GM12878 (cell line): ENCODE data around the gene STXBP5. TPM values are rescaled to one million over a fixed set of nuclear protein-coding genes. Genes with fewer than 3 reads are reported as not detected.

Experiments
- ATAC-seq: fragments of 200-7000 bp; cut with Tn5 transposase; 3 replicates; pipeline ENCODE4 v1.9.1; 2020; ENCODE audit warnings: mild to moderate bottlenecking, moderate library complexity
- BruUV-seq: library from RNA; stranded (reverse); fragments of 400-500 nt; replicated peaks from 2 replicates; lab custom pipeline; 2021; lab: Mats Ljungman, UMichigan
- CTCF ChIA-PET: fragments of 300-600 bp; sonication (Branson Sonifier 250); formaldehyde crosslinking; extraction: SDS; loops from one replicate; lab custom pipeline; 2021; ENCODE audit warnings: inconsistent platforms; lab: Yijun Ruan, JAX
- POLR2A ChIA-PET: fragments of 350-600 bp; formaldehyde crosslinking; extraction: SDS; loops from one replicate; lab custom pipeline; 2021; ENCODE audit warnings: inconsistent platforms; lab: Charles Lee
- RAD21 ChIA-PET: fragments of 300-600 bp; sonication (Branson Sonifier 250); formaldehyde crosslinking; loops from one replicate; lab custom pipeline; 2023; ENCODE audit warnings: antibody characterized with exemption; ENCODE audit not compliant: unreplicated experiment; lab: Charles Lee
- SMC1A ChIA-PET: fragments of 300-600 bp; sonication (Branson Sonifier 250); formaldehyde crosslinking; loops from one replicate; lab custom pipeline; 2023; ENCODE audit not compliant: unreplicated experiment, uncharacterized antibody; lab: Charles Lee
- DNase-seq: peaks from one replicate; pipeline ENCODE4 v3.0.0-alpha.2; 2011; ENCODE audit warnings: low read depth, low spot score
- FAIRE-seq: peaks from 3 replicates; lab custom pipeline; 2011; peaks lifted over from hg19 to GRCh38; lab: Jason Lieb, UNC
- H2AFZ ChIP-seq: 2 replicates; pipeline ENCODE4 v1.6.0; 2011; ENCODE audit warnings: low read depth, low read length, control low read depth; ENCODE audit not compliant: control insufficient read depth
- H3K27ac ChIP-seq: 2 replicates; pipeline ENCODE4 v1.5.1; 2011; ENCODE audit warnings: control low read depth; ENCODE audit not compliant: control insufficient read depth, insufficient read depth
- H3K27me3 ChIP-seq, 2 experiments: replicated peaks in 1 of 2; 2 replicates each; pipeline versions ENCODE4 v1.6.0 to v1.6.1; 2011; ENCODE audit warnings: low read length in 1 of 2; ENCODE audit not compliant: control insufficient read depth in 2 of 2, insufficient read depth in 2 of 2
- H3K36me3 ChIP-seq, 2 experiments: 2 replicates each; pipeline ENCODE4 v1.5.1; 2011; ENCODE audit warnings: low read length in 1 of 2; ENCODE audit not compliant: control insufficient read depth in 2 of 2, insufficient read depth in 2 of 2
- H3K4me1 ChIP-seq: 2 replicates; pipeline ENCODE4 v1.6.1; 2011; ENCODE audit warnings: mild to moderate bottlenecking, low read length, moderate library complexity, mixed read lengths; ENCODE audit not compliant: control insufficient read depth, insufficient read depth
- H3K4me2 ChIP-seq: 2 replicates; pipeline ENCODE4 v1.6.0; 2011; ENCODE audit warnings: control low read depth; ENCODE audit not compliant: control insufficient read depth, insufficient read depth
- H3K4me3 ChIP-seq: fragments of 200-600 bp; sonication (generic); 2 replicates; pipeline ENCODE4 v1.5.1; 2016
- H3K79me2 ChIP-seq: 2 replicates; pipeline ENCODE4 v1.6.0; 2011; ENCODE audit warnings: low read length; ENCODE audit not compliant: control insufficient read depth, insufficient read depth
- H3K9ac ChIP-seq: 2 replicates; pipeline ENCODE4 v1.8.0; 2011; ENCODE audit warnings: low read length, control low read depth, mixed read lengths; ENCODE audit not compliant: control insufficient read depth, insufficient read depth
- H3K9me3 ChIP-seq: replicated peaks from 3 replicates; pipeline ENCODE4 v1.5.1; 2011; ENCODE audit warnings: mild to moderate bottlenecking, low read length; ENCODE audit not compliant: control insufficient read depth, insufficient read depth
- H4K20me1 ChIP-seq: 2 replicates; pipeline ENCODE4 v1.6.0; 2011; ENCODE audit not compliant: control insufficient read depth, insufficient read depth
- BCL3 ChIP-seq: IDR thresholded peaks from 2 replicates; pipeline ENCODE4 v1.6.1; 2011; ENCODE audit warnings: borderline replicate concordance, low read depth, mild to moderate bottlenecking, moderate library complexity, low read length; ENCODE audit not compliant: insufficient read depth, poor library complexity, severe bottlenecking
- BHLHE40 ChIP-seq, 2 experiments: fragments of 450-650 bp in 1 of 2; IDR thresholded peaks; 2 replicates each; pipeline ENCODE4 v1.6.1; 2011 to 2017; ENCODE audit warnings: low read depth in 2 of 2, borderline replicate concordance in 1 of 2, improper control_type of control experiment in 1 of 2, low read length in 1 of 2, mild to moderate bottlenecking in 1 of 2
- BRCA1 ChIP-seq: IDR thresholded peaks from 2 replicates; pipeline ENCODE4 v1.6.1; 2011; ENCODE audit warnings: low read depth, low read length, improper control_type of control experiment
- E2F8 ChIP-seq: fragments of 450-650 bp; IDR thresholded peaks from 2 replicates; pipeline ENCODE4 v1.6.1; 2018; ENCODE audit warnings: mild to moderate bottlenecking, low read depth, moderate library complexity; ENCODE audit not compliant: partially characterized antibody
- E4F1 ChIP-seq: fragments of 450-650 bp; IDR thresholded peaks from 2 replicates; pipeline ENCODE4 v1.6.1; 2018; ENCODE audit warnings: borderline replicate concordance, mild to moderate bottlenecking; ENCODE audit not compliant: partially characterized antibody
- HDAC6 ChIP-seq: fragments of 200-600 bp; sonication (generic); IDR thresholded peaks from one replicate; pipeline ENCODE4 v1.8.0; 2017; ENCODE audit warnings: antibody characterized with exemption; ENCODE audit not compliant: unreplicated experiment
- MAX ChIP-seq: IDR thresholded peaks from 2 replicates; pipeline ENCODE4 v1.6.1; 2012; ENCODE audit warnings: low read depth, low read length, improper control_type of control experiment
- NFIC ChIP-seq: IDR thresholded peaks from 2 replicates; pipeline ENCODE4 v1.6.1; 2012; ENCODE audit warnings: low read depth, mild to moderate bottlenecking, inconsistent platforms, low read length, moderate library complexity
- NR2F1 ChIP-seq: fragments of 450-650 bp; conservative IDR thresholded peaks from 2 replicates; pipeline ENCODE4 v1.6.1; 2017; ENCODE audit warnings: mild to moderate bottlenecking
- POLR2AphosphoS5 ChIP-seq: IDR thresholded peaks from 2 replicates; pipeline ENCODE4 v1.6.1; 2011; ENCODE audit warnings: mild to moderate bottlenecking, low read length, inconsistent platforms
- RELA ChIP-seq: fragments of 450-650 bp; IDR thresholded peaks from 2 replicates; pipeline ENCODE4 v1.8.0; 2014; ENCODE audit warnings: borderline replicate concordance; ENCODE audit not compliant: partially characterized antibody
- WRNIP1 ChIP-seq: IDR thresholded peaks from 2 replicates; pipeline ENCODE4 v1.6.1; 2011; ENCODE audit warnings: low read depth, low read length, improper control_type of control experiment, borderline replicate concordance
- YBX1 ChIP-seq: fragments of 450-650 bp; IDR thresholded peaks from 2 replicates; pipeline ENCODE4 v1.6.1; 2016; ENCODE audit warnings: antibody characterized with exemption
- ZNF622 ChIP-seq: fragments of 450-650 bp; IDR thresholded peaks from 2 replicates; pipeline ENCODE4 v1.6.1; 2017; ENCODE audit warnings: mild to moderate bottlenecking, inconsistent platforms
- ZZZ3 ChIP-seq: IDR thresholded peaks from 2 replicates; pipeline ENCODE4 v1.6.1; 2011; ENCODE audit warnings: low read depth; ENCODE audit not compliant: control insufficient read depth, insufficient read length
- WGBS: methylation state at CpG from one replicate; pipeline ENCODE4 v1.1.6; 2016; ENCODE audit warnings: low lambda C conversion rate; ENCODE audit not compliant: insufficient replicate concordance, insufficient coverage; ENCODE audit errors: missing lambda C conversion rate; 5-methylcytosine and 5-hydroxymethylcytosine counted together
- in situ Hi-C: fragments of 300-500 bp; cut with MboI; formaldehyde crosslinking; loops from 9 replicates; pipeline ENCODE4 v1.14.3; 2018; ENCODE audit warnings: mixed read lengths
- intact Hi-C: fragments of 100-400 bp; cut with micrococcal nuclease; formaldehyde crosslinking; loops from one replicate; pipeline ENCODE4 v1.14.2; 2022; ENCODE audit not compliant: unreplicated experiment
- polyA plus RNA-seq, 11 experiments: library from polyadenylated mRNA; depleted of rRNA in 4 of 11; unstranded in 6 of 11; stranded (reverse) in 5 of 11; fragments of >200 nt; fragmentation: Nextera tagmentation in 4 of 11; fragmentation: Illumina TruSeq in 1 of 11; extraction: Ambion mirVana in 4 of 11; extraction: Trizol in 1 of 11; gene quantifications; 1 replicate in 1 of 11; 2 replicates in 10 of 11; pipeline versions ENCODE4 v1.2.1 to v1.2.3, GENCODE V29; 2011 to 2016; ENCODE audit warnings: inconsistent platforms in 2 of 11, missing spikeins in 2 of 11, low read depth in 1 of 11
- total RNA-seq, 4 experiments: library from RNA; depleted of rRNA in 3 of 4; stranded (reverse); fragments of >200 nt in 3 of 4; fragmentation: Illumina TruSeq in 1 of 4; extraction: Trizol in 1 of 4; gene quantifications; 2 replicates each; pipeline versions ENCODE4 v1.2.1 to v1.2.3, GENCODE V29; 2013 to 2021

The STXBP5 gene
- total and polyA plus RNA-seq, 10 of the 15 experiments (the other 5 are each of a cell fraction or from before 2014, with no cell fraction given): 1.4 to 13.2 (median 8.4) TPM

GRCh38 chr6:147430811-147431210 lies 226.6 kb downstream of the STXBP5 start:
- DNase-seq (no peak), FAIRE-seq (no peak), ATAC-seq (no peak)
- Histone ChIP-seq H3K9me3 (no peaks in the 10 kb centered on the region), H2AFZ (no peak overlapping the region), H3K4me2 (no peak overlapping the region), H4K20me1 (no peaks in the 10 kb centered on the region), H3K27me3 (no peaks in the 10 kb centered on the region), H3K27ac (no peak overlapping the region), H3K36me3 (no peaks in the 10 kb centered on the region), H3K9ac (no peak overlapping the region), H3K4me3 (no peak overlapping the region), H3K79me2 (no peaks in the 10 kb centered on the region), H3K4me1 (no peaks in the 10 kb centered on the region)
- ChIA-PET POLR2A (no interaction called here), SMC1A (no interaction called here), CTCF (no interaction called here), RAD21 (no interaction called here)
- intact Hi-C loops (no loop called here), in situ Hi-C loops (no loop called here)
- no TSS peak for BruUV-seq
- 19% methylated on average over 2 of the region's 2 CpGs for WGBS
- TF ChIP-seq WRNIP1: no peak
- TF ChIP-seq E4F1: no peak
- TF ChIP-seq NFIC: no peak
- no peak for TF ChIP-seq BRCA1
- TF ChIP-seq MAX: no peak
- no peak for TF ChIP-seq BHLHE40 (IDR thresholded peaks at IDR 0.05; ENCODE audit: borderline replicate concordance in 1 of 2, low read depth in 2 of 2, low read length in 1 of 2)
- no peak for TF ChIP-seq E2F8
- TF ChIP-seq ZNF622: no peak
- TF ChIP-seq BCL3: no peak
- TF ChIP-seq NR2F1: no peak
- TF ChIP-seq HDAC6: no peak
- no peak for TF ChIP-seq RELA
- TF ChIP-seq ZZZ3: no peak
- no peak for TF ChIP-seq POLR2AphosphoS5
- no peak for TF ChIP-seq YBX1
